Measurements from ENCODE around the gene CDH13. TPM values are rescaled to one million over a fixed set of nuclear protein-coding genes. Genes with fewer than 3 reads are reported as not detected.

Gene CDH13
- total and polyA plus RNA-seq, 8 donors: 0.12 to 21.4 (median 1.7) TPM; not detected in 1

- Histone ChIP-seq H3K9me3 (no peaks in the 10 kb centered on the region), H3K4me3 (no peak overlapping the region), H3K4me1 (peaks cover 0 to 7% (median 0%) of the 10 kb centered on the region in 4 donors), H3K36me3 (no peaks in the 10 kb centered on the region), H3K27me3 (peaks cover 0 to 9% (median 0%) of the 10 kb centered on the region in 3 donors), H3K27ac (no peak overlapping the region)
- 67 to 89% (median 78%) methylated on average over 4 of the region's 4 CpGs for WGBS, 5 donors
- no peak for TF ChIP-seq POLR2A (IDR thresholded peaks at IDR 0.05)
- TF ChIP-seq EP300 (IDR thresholded peaks at IDR 0.05): no peak
- TF ChIP-seq, protein P1, sequence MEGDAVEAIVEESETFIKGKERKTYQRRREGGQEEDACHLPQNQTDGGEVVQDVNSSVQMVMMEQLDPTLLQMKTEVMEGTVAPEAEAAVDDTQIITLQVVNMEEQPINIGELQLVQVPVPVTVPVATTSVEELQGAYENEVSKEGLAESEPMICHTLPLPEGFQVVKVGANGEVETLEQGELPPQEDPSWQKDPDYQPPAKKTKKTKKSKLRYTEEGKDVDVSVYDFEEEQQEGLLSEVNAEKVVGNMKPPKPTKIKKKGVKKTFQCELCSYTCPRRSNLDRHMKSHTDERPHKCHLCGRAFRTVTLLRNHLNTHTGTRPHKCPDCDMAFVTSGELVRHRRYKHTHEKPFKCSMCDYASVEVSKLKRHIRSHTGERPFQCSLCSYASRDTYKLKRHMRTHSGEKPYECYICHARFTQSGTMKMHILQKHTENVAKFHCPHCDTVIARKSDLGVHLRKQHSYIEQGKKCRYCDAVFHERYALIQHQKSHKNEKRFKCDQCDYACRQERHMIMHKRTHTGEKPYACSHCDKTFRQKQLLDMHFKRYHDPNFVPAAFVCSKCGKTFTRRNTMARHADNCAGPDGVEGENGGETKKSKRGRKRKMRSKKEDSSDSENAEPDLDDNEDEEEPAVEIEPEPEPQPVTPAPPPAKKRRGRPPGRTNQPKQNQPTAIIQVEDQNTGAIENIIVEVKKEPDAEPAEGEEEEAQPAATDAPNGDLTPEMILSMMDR (IDR thresholded peaks at IDR 0.05): no peak
- no peak for TF ChIP-seq POLR2AphosphoS5 (IDR thresholded peaks at IDR 0.05)
- intact Hi-C loops (cut with DNase I; ENCODE audit: low total_unique reads): no loop called here
- no peak for DNase-seq
These were observed 87.0 kb downstream of the CDH13 start for GRCh38 chr16:82713778-82714177.

- Histone ChIP-seq H3K4me3 (no peak overlapping the region), H3K4me1 (peaks cover 0 to 7% (median 0%) of the 10 kb centered on the region in 4 donors), H3K27me3 (peaks cover 0 to 15% (median 0%) of the 10 kb centered on the region in 3 donors), H3K9me3 (no peaks in the 10 kb centered on the region), H3K36me3 (no peaks in the 10 kb centered on the region), H3K27ac (no peak overlapping the region)
- TF ChIP-seq, protein P1 (IDR thresholded peaks at IDR 0.05): no peak
- TF ChIP-seq POLR2AphosphoS5 (IDR thresholded peaks at IDR 0.05): no peak
- no peak for TF ChIP-seq EP300 (IDR thresholded peaks at IDR 0.05)
- no peak for TF ChIP-seq POLR2A (IDR thresholded peaks at IDR 0.05)
- intact Hi-C loops (cut with DNase I; ENCODE audit: low total_unique reads): no loop called here
- peak in 1 of 2 donors; percentile 8 for DNase-seq
- WGBS, 5 donors: 50 to 71% (median 53%) methylated on average over 7 to 8 of the region's 8 CpGs
These were observed 88.4 kb downstream of the CDH13 start for GRCh38 chr16:82715160-82715559.

- Histone ChIP-seq H3K36me3 (no peaks in the 10 kb centered on the region), H3K9me3 (no peaks in the 10 kb centered on the region), H3K27me3 (peaks cover 0 to 15% (median 0%) of the 10 kb centered on the region in 3 donors), H3K4me3 (no peak overlapping the region), H3K4me1 (peaks cover 0 to 7% (median 0%) of the 10 kb centered on the region in 4 donors), H3K27ac (no peak overlapping the region)
- 46 to 69% (median 59%) methylated on average over 3 of the region's 3 CpGs for WGBS, 5 donors
- TF ChIP-seq, protein P1 (IDR thresholded peaks at IDR 0.05): no peak
- TF ChIP-seq POLR2A (IDR thresholded peaks at IDR 0.05) (no peak), POLR2AphosphoS5 (IDR thresholded peaks at IDR 0.05) (no peak), EP300 (IDR thresholded peaks at IDR 0.05) (no peak)
- intact Hi-C loops (cut with DNase I; ENCODE audit: low total_unique reads): no loop called here
- no peak for DNase-seq
These were observed 89.1 kb downstream of the CDH13 start for GRCh38 chr16:82715833-82716232.

GRCh38 chr16:82716361-82716855, 89.6 kb downstream of the CDH13 start:
- TF ChIP-seq, protein P1 (IDR thresholded peaks at IDR 0.05): no peak
- TF ChIP-seq POLR2AphosphoS5 (IDR thresholded peaks at IDR 0.05) (no peak), POLR2A (IDR thresholded peaks at IDR 0.05) (no peak), EP300 (IDR thresholded peaks at IDR 0.05) (no peak)
- no peak overlapping the region for H3K27ac ChIP-seq
- H3K4me1 ChIP-seq: peaks cover 0 to 7% (median 0%) of the 10 kb centered on the region in 4 donors
- H3K4me3 ChIP-seq: no peak overlapping the region
- 72 to 86% (median 77%) methylated on average over 3 of the region's 3 CpGs for WGBS, 5 donors
- no peaks in the 10 kb centered on the region for H3K36me3 ChIP-seq
- intact Hi-C loops (cut with DNase I; ENCODE audit: low total_unique reads): no loop called here
- no peaks in the 10 kb centered on the region for H3K9me3 ChIP-seq
- H3K27me3 ChIP-seq: peaks cover 0 to 15% (median 0%) of the 10 kb centered on the region in 3 donors
- DNase-seq: no peak
